Measurements from ENCODE around the gene EFHB. TPM values are rescaled to one million over a fixed set of nuclear protein-coding genes. Genes with fewer than 3 reads are reported as not detected.
A peak's percentile ranks its signal among the peaks of the same experiment; 100 is the strongest.

EFHB gene
- total and polyA plus RNA-seq, 10 of the 15 experiments (the other 5 are each of a cell fraction or from before 2014, with no cell fraction given), result 0.12 to 0.95 (median 0.53) TPM; not detected in 3

- TF ChIP-seq, protein P1, sequence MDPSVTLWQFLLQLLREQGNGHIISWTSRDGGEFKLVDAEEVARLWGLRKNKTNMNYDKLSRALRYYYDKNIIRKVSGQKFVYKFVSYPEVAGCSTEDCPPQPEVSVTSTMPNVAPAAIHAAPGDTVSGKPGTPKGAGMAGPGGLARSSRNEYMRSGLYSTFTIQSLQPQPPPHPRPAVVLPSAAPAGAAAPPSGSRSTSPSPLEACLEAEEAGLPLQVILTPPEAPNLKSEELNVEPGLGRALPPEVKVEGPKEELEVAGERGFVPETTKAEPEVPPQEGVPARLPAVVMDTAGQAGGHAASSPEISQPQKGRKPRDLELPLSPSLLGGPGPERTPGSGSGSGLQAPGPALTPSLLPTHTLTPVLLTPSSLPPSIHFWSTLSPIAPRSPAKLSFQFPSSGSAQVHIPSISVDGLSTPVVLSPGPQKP (IDR thresholded peaks at IDR 0.05; ENCODE audit: low read depth, low read length), result no peak
- TF ChIP-seq POLR2AphosphoS2 (IDR thresholded peaks at IDR 0.05; ENCODE audit: low read depth, low read length), result no peak
- no peak for TF ChIP-seq RELA (IDR thresholded peaks at IDR 0.05; ENCODE audit: borderline replicate concordance, partially characterized antibody)
- TF ChIP-seq, protein P2, sequence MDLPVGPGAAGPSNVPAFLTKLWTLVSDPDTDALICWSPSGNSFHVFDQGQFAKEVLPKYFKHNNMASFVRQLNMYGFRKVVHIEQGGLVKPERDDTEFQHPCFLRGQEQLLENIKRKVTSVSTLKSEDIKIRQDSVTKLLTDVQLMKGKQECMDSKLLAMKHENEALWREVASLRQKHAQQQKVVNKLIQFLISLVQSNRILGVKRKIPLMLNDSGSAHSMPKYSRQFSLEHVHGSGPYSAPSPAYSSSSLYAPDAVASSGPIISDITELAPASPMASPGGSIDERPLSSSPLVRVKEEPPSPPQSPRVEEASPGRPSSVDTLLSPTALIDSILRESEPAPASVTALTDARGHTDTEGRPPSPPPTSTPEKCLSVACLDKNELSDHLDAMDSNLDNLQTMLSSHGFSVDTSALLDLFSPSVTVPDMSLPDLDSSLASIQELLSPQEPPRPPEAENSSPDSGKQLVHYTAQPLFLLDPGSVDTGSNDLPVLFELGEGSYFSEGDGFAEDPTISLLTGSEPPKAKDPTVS (IDR thresholded peaks at IDR 0.05; ENCODE audit: low read depth, low read length), result no peak
- TF ChIP-seq SUPT20H (IDR thresholded peaks at IDR 0.05; ENCODE audit: borderline replicate concordance, control insufficient read depth, low read depth, low read length), result no peak
- TF ChIP-seq, protein P3, sequence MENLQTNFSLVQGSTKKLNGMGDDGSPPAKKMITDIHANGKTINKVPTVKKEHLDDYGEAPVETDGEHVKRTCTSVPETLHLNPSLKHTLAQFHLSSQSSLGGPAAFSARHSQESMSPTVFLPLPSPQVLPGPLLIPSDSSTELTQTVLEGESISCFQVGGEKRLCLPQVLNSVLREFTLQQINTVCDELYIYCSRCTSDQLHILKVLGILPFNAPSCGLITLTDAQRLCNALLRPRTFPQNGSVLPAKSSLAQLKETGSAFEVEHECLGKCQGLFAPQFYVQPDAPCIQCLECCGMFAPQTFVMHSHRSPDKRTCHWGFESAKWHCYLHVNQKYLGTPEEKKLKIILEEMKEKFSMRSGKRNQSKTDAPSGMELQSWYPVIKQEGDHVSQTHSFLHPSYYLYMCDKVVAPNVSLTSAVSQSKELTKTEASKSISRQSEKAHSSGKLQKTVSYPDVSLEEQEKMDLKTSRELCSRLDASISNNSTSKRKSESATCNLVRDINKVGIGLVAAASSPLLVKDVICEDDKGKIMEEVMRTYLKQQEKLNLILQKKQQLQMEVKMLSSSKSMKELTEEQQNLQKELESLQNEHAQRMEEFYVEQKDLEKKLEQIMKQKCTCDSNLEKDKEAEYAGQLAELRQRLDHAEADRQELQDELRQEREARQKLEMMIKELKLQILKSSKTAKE (IDR thresholded peaks at IDR 0.05; ENCODE audit: low read depth, poor library complexity, severe bottlenecking), result no peak
Observed at GRCh38 chr3:19886404-19886803, 47.6 kb downstream of the EFHB start (continued).

GRCh38 chr3:19885468-19885867 lies 48.5 kb downstream of the EFHB start:
- H4K20me1 ChIP-seq (ENCODE audit: control insufficient read depth, insufficient read depth), result no peaks in the 10 kb centered on the region
- CTCF ChIA-PET, result interaction anchor here (0.5 to 2.5 kb wide), 11 partner anchors 9 to 486 kb away, joined by 3 to 14 read pairs (median 3); partner anchors contain the start of gene PP2D1
- H3K4me1 ChIP-seq (ENCODE audit: control insufficient read depth, insufficient read depth, low read length), result no peaks in the 10 kb centered on the region
- no TSS peak for BruUV-seq (replicated peaks)
- no peak overlapping the region for H3K27ac ChIP-seq (ENCODE audit: control insufficient read depth, insufficient read depth)
- no peak overlapping the region for H3K4me3 ChIP-seq
- no peak overlapping the region for H3K4me2 ChIP-seq (ENCODE audit: control insufficient read depth, insufficient read depth)
- H3K9me3 ChIP-seq (replicated peaks; ENCODE audit: control insufficient read depth, insufficient read depth, low read length), result no peaks in the 10 kb centered on the region
- H3K36me3 ChIP-seq (ENCODE audit: control insufficient read depth in 2 of 2, insufficient read depth in 2 of 2, low read length in 1 of 2), result no peaks in the 10 kb centered on the region
- SMC1A ChIA-PET (ENCODE audit: uncharacterized antibody, unreplicated experiment), result interaction anchor here (0.8 to 2.5 kb wide), 6 partner anchors 13 to 620 kb away, joined by 3 to 14 read pairs (median 3); no protein-coding TSS in a partner anchor
- intact Hi-C loops (cut with micrococcal nuclease; ENCODE audit: unreplicated experiment) (loop anchor here (5.0 to 10.0 kb wide), 6 partner anchors 62 to 439 kb away; partner anchors contain the start of genes KAT2B, RAB5A and SGO1), in situ Hi-C loops (cut with MboI) (no loop called here)
- DNase-seq (ENCODE audit: low read depth, low spot score) (no peak), ATAC-seq (peak; percentile 82), FAIRE-seq (no peak)
- RAD21 ChIA-PET (ENCODE audit: unreplicated experiment), result no interaction called here
- no peaks in the 10 kb centered on the region for H3K79me2 ChIP-seq (ENCODE audit: control insufficient read depth, insufficient read depth, low read length)
- no peaks in the 10 kb centered on the region for H3K27me3 ChIP-seq (replicated peaks in 1 of 2; ENCODE audit: control insufficient read depth in 2 of 2, insufficient read depth in 2 of 2, low read length in 1 of 2)
- H3K9ac ChIP-seq (ENCODE audit: control insufficient read depth, insufficient read depth, low read length), result no peak overlapping the region
- H2AFZ ChIP-seq (ENCODE audit: control insufficient read depth, low read depth, low read length), result no peak overlapping the region
- WGBS (ENCODE audit: insufficient coverage, insufficient replicate concordance, low lambda C conversion rate, missing lambda C conversion rate), result 68% methylated on average over 5 of the region's 5 CpGs
- POLR2A ChIA-PET, result no interaction called here
- TF ChIP-seq CTCF (IDR thresholded peaks at IDR 0.05 in 2 of 3, conservative IDR thresholded peaks at IDR 0.05 in 1 of 3; ENCODE audit: control insufficient read depth in 2 of 3, extremely low read depth in 1 of 3, insufficient read depth in 1 of 3, low read depth in 3 of 3, low read length in 3 of 3) (peak; percentile 27 to 59 (median 48); a peak in 5 of 6 replicates), SMC3 (IDR thresholded peaks at IDR 0.05; ENCODE audit: borderline replicate concordance, low read length) (peak; percentile 48; the same call in 1 of the 2 replicates), NFXL1 (IDR thresholded peaks at IDR 0.05; ENCODE audit: borderline replicate concordance) (no peak), MEF2A (IDR thresholded peaks at IDR 0.05; ENCODE audit: insufficient read depth, low read depth, low read length) (no peak)

All from GM12878 (cell line).